Measurements from ENCODE around the gene ITIH6.
A peak's percentile ranks its signal among the peaks of the same experiment; 100 is the strongest.

ITIH6 gene

DNA sequence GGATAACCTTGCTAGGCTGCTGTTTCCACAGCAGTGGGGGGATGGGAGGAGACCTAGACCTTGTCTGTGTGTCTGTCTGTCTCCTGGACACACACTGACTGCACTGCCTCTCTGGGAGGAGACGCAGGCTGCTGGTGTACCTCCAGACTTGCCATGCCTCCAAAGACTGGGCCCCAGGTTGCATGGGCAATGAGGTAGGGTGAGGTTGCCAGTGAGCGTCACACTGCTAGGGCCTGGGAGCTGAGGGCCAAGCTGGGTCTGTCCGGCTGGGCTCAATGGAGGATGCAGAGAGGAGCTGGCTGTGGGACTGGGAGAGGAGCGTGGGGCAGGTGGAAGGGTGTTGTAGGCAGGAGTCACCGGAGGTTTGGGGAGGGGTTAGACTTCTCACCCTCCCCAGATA, 26.1 kb upstream of the ITIH6 start:
- Histone ChIP-seq H3K27me3 (ENCODE audit: control insufficient read depth in 1 of 2, insufficient read depth in 2 of 2, low read length in 2 of 2) (no peaks in the 10 kb centered on the region), H3K36me3 (ENCODE audit: control insufficient read depth in 1 of 2, insufficient read depth in 2 of 2, low read length in 2 of 2) (no peaks in the 10 kb centered on the region), H3K27ac (ENCODE audit: low read depth, low read length) (no peak overlapping the region), H3K4me3 (ENCODE audit: low read depth in 1 of 2, low read length in 2 of 2) (no peak overlapping the region), H3K9ac (ENCODE audit: low read depth in 1 of 2, low read length in 2 of 2) (no peak overlapping the region), H3K4me1 (ENCODE audit: control insufficient read depth in 1 of 2, insufficient read depth in 2 of 2, low read length in 2 of 2) (no peaks in the 10 kb centered on the region), H3K9me3 (ENCODE audit: control insufficient read depth in 1 of 2, low read length in 2 of 2) (no peaks in the 10 kb centered on the region)

DNA sequence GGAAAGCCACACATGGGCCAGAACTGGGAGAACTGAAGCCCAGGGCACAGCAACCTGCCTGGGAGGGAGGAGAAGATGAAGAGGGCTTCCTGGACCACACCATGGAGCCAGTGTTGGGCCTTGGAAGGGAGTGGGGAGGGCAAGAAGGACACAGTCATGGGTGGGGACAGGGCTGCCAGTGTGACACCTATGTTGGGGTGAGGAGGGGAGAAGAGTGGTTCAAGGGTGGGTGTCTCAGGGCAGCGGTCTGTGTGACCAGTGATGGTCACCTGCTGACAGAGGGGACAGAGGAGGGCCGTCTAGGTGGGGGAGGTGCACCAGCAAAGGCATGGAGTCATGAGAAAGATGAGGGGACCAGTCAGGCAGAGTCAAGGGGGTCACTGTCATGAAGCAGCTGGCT, 23.3 kb upstream of the ITIH6 start:
- Histone ChIP-seq H3K36me3 (ENCODE audit: control insufficient read depth in 1 of 2, insufficient read depth in 2 of 2, low read length in 2 of 2) (no peaks in the 10 kb centered on the region), H3K27me3 (ENCODE audit: control insufficient read depth in 1 of 2, insufficient read depth in 2 of 2, low read length in 2 of 2) (no peaks in the 10 kb centered on the region), H3K27ac (ENCODE audit: low read depth, low read length) (no peak overlapping the region), H3K4me3 (ENCODE audit: low read depth in 1 of 2, low read length in 2 of 2) (no peak overlapping the region), H3K9me3 (ENCODE audit: control insufficient read depth in 1 of 2, low read length in 2 of 2) (no peaks in the 10 kb centered on the region), H3K9ac (ENCODE audit: low read depth in 1 of 2, low read length in 2 of 2) (no peak overlapping the region), H3K4me1 (ENCODE audit: control insufficient read depth in 1 of 2, insufficient read depth in 2 of 2, low read length in 2 of 2) (no peaks in the 10 kb centered on the region)

DNA sequence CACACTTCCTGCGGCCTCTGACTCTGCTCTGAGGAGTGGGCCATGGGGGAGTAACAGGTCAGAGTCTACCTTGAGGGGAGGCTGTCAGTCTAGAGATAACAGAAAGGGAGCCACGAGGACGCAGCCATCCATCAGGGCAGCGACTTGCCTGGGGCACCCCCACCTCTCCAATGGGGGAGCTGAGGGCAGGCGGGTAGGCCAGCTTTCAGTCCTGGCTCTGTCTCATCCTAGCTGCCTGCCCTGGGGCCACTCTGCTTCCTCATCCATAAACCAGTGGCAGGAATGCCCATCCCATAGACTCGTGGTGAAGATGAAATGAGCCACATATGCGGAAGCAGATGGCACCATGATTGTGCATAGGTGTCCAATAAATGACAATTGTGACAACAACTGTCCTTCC, 22.7 kb upstream of the ITIH6 start:
- no peaks in the 10 kb centered on the region for H3K9me3 ChIP-seq (ENCODE audit: control insufficient read depth in 1 of 2, low read length in 2 of 2)
- H3K9ac ChIP-seq (ENCODE audit: low read depth in 1 of 2, low read length in 2 of 2) = no peak overlapping the region
- no peak overlapping the region for H3K27ac ChIP-seq (ENCODE audit: low read depth, low read length)
- no peak overlapping the region for H3K4me3 ChIP-seq (ENCODE audit: low read depth in 1 of 2, low read length in 2 of 2)
- no peaks in the 10 kb centered on the region for H3K4me1 ChIP-seq (ENCODE audit: control insufficient read depth in 1 of 2, insufficient read depth in 2 of 2, low read length in 2 of 2)
- peaks cover 0 to under 1% of the 10 kb centered on the region in 2 donors for H3K36me3 ChIP-seq (ENCODE audit: control insufficient read depth in 1 of 2, insufficient read depth in 2 of 2, low read length in 2 of 2)
- no peaks in the 10 kb centered on the region for H3K27me3 ChIP-seq (ENCODE audit: control insufficient read depth in 1 of 2, insufficient read depth in 2 of 2, low read length in 2 of 2)

DNA sequence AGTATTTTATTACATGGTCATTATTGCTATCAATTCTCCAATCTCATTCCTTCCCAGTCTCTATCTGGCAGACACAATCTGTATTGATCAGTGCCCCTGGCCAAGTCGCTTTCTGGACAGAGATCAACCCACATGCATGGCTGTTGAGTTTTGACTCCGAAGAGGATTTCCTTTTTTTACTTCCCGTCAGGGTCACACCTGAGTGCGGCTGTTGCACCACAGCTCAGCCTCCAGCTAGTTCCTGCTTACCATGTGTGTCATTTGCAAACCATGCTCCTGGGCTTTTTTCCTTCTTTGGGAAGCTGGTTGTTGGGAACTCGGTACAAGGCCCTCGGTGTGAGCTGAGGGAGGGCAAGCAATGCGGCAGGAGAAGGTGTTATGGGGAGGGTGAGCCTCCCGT, 21.1 kb upstream of the ITIH6 start:
- H3K9ac ChIP-seq (ENCODE audit: low read depth in 1 of 2, low read length in 2 of 2) = no peak overlapping the region
- no peaks in the 10 kb centered on the region for H3K4me1 ChIP-seq (ENCODE audit: control insufficient read depth in 1 of 2, insufficient read depth in 2 of 2, low read length in 2 of 2)
- peaks cover 10 to 14% of the 10 kb centered on the region in 2 donors for H3K36me3 ChIP-seq (ENCODE audit: control insufficient read depth in 1 of 2, insufficient read depth in 2 of 2, low read length in 2 of 2)
- no peak overlapping the region for H3K4me3 ChIP-seq (ENCODE audit: low read depth in 1 of 2, low read length in 2 of 2)
- no peak overlapping the region for H3K27ac ChIP-seq (ENCODE audit: low read depth, low read length)
- H3K9me3 ChIP-seq (ENCODE audit: control insufficient read depth in 1 of 2, low read length in 2 of 2) = no peaks in the 10 kb centered on the region
- H3K27me3 ChIP-seq (ENCODE audit: control insufficient read depth in 1 of 2, insufficient read depth in 2 of 2, low read length in 2 of 2) = no peaks in the 10 kb centered on the region

DNA sequence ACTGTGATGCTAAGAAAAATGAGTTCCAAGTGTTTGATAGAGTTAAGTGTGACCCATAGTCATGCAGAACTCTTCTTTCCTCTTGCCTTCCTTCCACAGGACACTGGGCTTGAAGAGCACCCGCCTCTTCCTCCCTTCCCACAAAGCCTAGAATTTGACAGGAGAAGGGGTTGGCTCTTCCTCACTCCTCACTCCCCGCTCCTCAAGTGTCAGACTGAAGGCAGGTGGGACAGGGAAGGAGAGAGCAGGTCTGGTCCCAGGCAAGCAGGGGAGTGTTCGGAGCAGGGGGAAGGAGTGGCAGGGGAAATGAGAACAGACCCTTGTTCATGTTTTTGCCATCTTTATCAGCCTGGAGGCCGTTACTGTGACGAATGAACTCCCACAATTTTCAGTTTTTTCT, 20.2 kb upstream of the ITIH6 start:
- Histone ChIP-seq H3K27ac (ENCODE audit: low read depth, low read length) (no peak overlapping the region), H3K27me3 (ENCODE audit: control insufficient read depth in 1 of 2, insufficient read depth in 2 of 2, low read length in 2 of 2) (no peaks in the 10 kb centered on the region), H3K9me3 (ENCODE audit: control insufficient read depth in 1 of 2, low read length in 2 of 2) (no peaks in the 10 kb centered on the region)

DNA sequence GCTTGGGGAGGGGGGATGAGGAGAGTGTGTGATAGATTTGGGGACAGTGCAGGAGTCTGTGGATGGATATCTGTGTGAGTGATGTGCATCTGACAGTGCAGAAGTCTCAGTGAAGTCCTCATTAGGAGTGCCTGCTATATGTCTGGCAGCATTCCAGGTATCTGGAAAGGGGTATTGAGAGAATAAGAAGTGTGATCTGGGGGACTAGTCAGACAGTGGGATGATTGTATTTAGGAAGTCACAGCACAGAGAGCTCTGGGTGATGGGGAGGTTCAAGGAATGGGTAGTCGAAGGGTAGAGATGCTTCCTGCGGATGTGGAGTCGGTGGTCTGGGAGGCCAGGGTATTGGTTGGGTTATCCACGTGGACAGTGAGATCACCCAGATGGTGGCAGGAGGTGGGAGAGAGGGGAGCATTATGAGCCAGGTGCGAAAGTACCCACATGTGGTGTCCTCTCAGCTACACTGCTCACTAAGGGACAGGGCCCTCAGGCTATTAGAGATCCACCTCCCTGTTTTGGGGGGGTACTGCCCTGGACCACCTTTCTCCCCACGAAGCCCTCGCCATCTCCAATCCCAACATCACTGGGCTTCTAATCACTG, 19.3 kb upstream of the ITIH6 start:
- H3K4me3 ChIP-seq (ENCODE audit: low read depth in 1 of 2, low read length in 2 of 2) = no peak overlapping the region
- H3K9me3 ChIP-seq (ENCODE audit: control insufficient read depth in 1 of 2, low read length in 2 of 2) = no peaks in the 10 kb centered on the region
- peaks cover 18 to 33% of the 10 kb centered on the region in 2 donors for H3K36me3 ChIP-seq (ENCODE audit: control insufficient read depth in 1 of 2, insufficient read depth in 2 of 2, low read length in 2 of 2)
- H3K27me3 ChIP-seq (ENCODE audit: control insufficient read depth in 1 of 2, insufficient read depth in 2 of 2, low read length in 2 of 2) = no peaks in the 10 kb centered on the region
- no peak overlapping the region for H3K27ac ChIP-seq (ENCODE audit: low read depth, low read length)
- no peaks in the 10 kb centered on the region for H3K4me1 ChIP-seq (ENCODE audit: control insufficient read depth in 1 of 2, insufficient read depth in 2 of 2, low read length in 2 of 2)
- no peak overlapping the region for H3K9ac ChIP-seq (ENCODE audit: low read depth in 1 of 2, low read length in 2 of 2)

More for the DNA sequence above, 20.2 kb upstream of the ITIH6 start:
- Histone ChIP-seq H3K4me3 (ENCODE audit: low read depth in 1 of 2, low read length in 2 of 2) (no peak overlapping the region), H3K9ac (ENCODE audit: low read depth in 1 of 2, low read length in 2 of 2) (no peak overlapping the region), H3K4me1 (ENCODE audit: control insufficient read depth in 1 of 2, insufficient read depth in 2 of 2, low read length in 2 of 2) (no peaks in the 10 kb centered on the region), H3K36me3 (ENCODE audit: control insufficient read depth in 1 of 2, insufficient read depth in 2 of 2, low read length in 2 of 2) (peaks cover 18 to 24% of the 10 kb centered on the region in 2 donors)

DNA sequence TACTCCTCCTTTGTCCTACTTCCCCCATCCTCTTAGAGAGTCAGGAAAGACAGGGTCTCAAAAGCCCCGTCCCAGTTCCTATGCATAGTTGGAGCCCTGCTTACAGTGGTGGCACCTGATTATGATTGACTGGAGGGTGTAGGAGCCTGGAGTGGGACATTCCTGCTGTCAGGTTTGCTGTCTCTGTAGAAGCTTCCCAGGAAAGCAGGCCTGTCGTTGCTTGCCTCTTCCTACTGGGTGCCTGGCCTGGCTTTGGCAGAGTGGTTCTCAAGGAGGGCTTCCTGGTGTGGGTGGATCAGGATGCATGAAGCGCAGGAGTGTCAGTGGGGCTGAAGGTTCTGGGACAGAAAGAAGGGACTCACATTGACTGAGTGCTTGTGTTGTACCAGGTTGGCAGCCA, 14.3 kb upstream of the ITIH6 start:
- Histone ChIP-seq H3K9me3 (ENCODE audit: control insufficient read depth in 1 of 2, low read length in 2 of 2) (no peaks in the 10 kb centered on the region), H3K4me1 (ENCODE audit: control insufficient read depth in 1 of 2, insufficient read depth in 2 of 2, low read length in 2 of 2) (peaks cover 9 to 10% of the 10 kb centered on the region in 2 donors), H3K27me3 (ENCODE audit: control insufficient read depth in 1 of 2, insufficient read depth in 2 of 2, low read length in 2 of 2) (no peaks in the 10 kb centered on the region), H3K36me3 (ENCODE audit: control insufficient read depth in 1 of 2, insufficient read depth in 2 of 2, low read length in 2 of 2) (peaks cover 28 to 50% of the 10 kb centered on the region in 2 donors), H3K9ac (ENCODE audit: low read depth in 1 of 2, low read length in 2 of 2) (no peak overlapping the region), H3K4me3 (ENCODE audit: low read depth in 1 of 2, low read length in 2 of 2) (no peak overlapping the region), H3K27ac (ENCODE audit: low read depth, low read length) (no peak overlapping the region)

DNA sequence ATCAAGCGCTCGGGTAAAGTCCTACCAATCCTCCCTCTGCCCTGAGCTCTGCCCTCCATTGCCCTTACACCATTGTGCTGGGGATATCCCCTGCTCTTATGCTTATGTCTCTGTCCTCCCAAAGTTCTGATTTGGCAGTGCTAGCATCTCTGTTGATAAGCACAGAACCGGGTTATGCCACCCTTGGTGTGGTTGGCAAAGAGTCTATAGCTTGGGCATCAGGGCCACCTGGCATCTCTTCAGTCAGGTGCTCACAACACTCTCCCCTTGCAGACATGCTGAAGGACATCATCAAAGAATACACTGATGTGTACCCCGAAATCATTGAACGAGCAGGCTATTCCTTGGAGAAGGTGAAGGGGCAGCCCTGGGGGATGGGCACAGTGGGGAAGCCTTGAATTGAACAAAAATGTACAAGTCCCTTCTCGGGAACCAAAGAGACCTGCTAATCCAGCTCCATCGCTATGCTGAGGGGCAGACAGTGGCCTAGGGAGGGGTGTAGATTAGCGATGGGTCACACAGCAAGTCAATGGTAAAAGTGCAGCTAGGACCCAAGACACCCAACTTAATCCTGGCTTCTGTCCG, 13.3 kb upstream of the ITIH6 start:
- H3K9ac ChIP-seq (ENCODE audit: low read depth in 1 of 2, low read length in 2 of 2) = no peak overlapping the region
- no peaks in the 10 kb centered on the region for H3K9me3 ChIP-seq (ENCODE audit: control insufficient read depth in 1 of 2, low read length in 2 of 2)
- H3K27ac ChIP-seq (ENCODE audit: low read depth, low read length) = no peak overlapping the region
- H3K4me1 ChIP-seq (ENCODE audit: control insufficient read depth in 1 of 2, insufficient read depth in 2 of 2, low read length in 2 of 2) = peaks cover 9 to 10% of the 10 kb centered on the region in 2 donors
- no peak overlapping the region for H3K4me3 ChIP-seq (ENCODE audit: low read depth in 1 of 2, low read length in 2 of 2)
- peaks cover 28 to 50% of the 10 kb centered on the region in 2 donors for H3K36me3 ChIP-seq (ENCODE audit: control insufficient read depth in 1 of 2, insufficient read depth in 2 of 2, low read length in 2 of 2)
- no peaks in the 10 kb centered on the region for H3K27me3 ChIP-seq (ENCODE audit: control insufficient read depth in 1 of 2, insufficient read depth in 2 of 2, low read length in 2 of 2)

DNA sequence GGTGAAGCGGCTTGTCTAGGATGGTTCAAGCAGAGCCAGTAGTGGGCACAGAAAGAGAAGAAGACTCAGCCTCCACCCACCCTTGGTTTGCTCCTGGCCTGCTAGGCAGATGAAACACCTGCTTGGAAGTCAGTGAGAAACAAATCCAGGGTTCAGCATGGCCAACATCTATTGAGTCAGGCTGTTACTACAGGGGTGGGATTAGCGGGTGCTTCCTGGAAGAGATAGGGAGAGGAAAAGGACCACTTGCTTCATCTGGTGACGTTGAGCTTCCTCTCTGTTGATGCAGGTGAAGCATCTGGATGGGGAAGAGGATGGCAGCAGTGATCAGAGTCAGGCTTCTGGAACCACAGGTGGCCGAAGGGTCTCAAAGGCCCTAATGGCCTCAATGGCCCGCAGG, 12.5 kb upstream of the ITIH6 start:
- H3K9ac ChIP-seq (ENCODE audit: low read depth in 1 of 2, low read length in 2 of 2) = no peak overlapping the region
- H3K4me3 ChIP-seq (ENCODE audit: low read depth in 1 of 2, low read length in 2 of 2) = peak overlapping the region in 1 of 2 donors; percentile 20
- H3K4me1 ChIP-seq (ENCODE audit: control insufficient read depth in 1 of 2, insufficient read depth in 2 of 2, low read length in 2 of 2) = peaks cover 9 to 10% of the 10 kb centered on the region in 2 donors
- H3K27me3 ChIP-seq (ENCODE audit: control insufficient read depth in 1 of 2, insufficient read depth in 2 of 2, low read length in 2 of 2) = no peaks in the 10 kb centered on the region
- peaks cover 28 to 48% of the 10 kb centered on the region in 2 donors for H3K36me3 ChIP-seq (ENCODE audit: control insufficient read depth in 1 of 2, insufficient read depth in 2 of 2, low read length in 2 of 2)
- no peak overlapping the region for H3K27ac ChIP-seq (ENCODE audit: low read depth, low read length)
- no peaks in the 10 kb centered on the region for H3K9me3 ChIP-seq (ENCODE audit: control insufficient read depth in 1 of 2, low read length in 2 of 2)

DNA sequence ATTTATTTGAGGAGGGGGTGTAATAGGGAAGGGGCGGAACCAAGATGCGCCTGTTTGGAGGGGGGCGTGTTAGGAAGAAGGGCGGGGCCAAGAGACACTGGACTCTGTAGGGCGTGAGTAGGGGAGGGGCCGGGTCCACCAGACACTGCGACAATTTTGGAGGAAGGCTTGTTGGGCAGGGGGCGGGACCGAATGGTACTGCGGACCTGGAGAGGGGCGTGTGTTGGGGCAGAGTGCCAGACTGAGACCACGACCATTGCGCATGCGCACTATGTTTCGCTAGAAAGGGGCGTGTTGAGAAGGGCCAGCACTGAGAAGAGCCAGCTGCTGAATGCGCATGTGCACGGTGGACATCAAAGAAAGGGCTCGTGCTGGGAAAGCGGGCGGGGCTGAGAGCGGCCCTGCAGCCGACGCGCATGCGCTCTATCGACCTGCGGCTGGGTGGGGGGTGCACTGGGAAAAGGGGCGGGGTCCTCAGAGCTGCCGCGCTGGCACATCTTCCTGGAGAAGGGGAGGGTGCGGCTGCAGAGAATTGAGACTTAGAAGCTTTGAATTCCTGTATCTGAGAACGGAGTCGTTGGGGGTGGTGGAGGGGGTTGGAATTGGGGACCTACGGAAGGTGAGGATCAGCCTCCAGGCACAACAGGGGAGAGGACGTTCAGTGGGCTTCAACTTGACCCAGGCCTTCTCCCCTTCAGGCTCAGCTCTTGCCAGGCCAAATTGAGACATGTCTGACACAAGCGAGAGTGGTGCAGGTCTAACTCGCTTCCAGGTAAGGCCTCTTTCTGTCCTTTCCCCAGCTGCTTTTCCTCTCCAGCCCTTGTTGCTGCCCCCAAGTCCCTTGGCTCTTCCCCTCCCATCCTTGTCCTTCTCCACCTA, 10.8 kb upstream of the ITIH6 start:
- H3K27ac ChIP-seq (ENCODE audit: low read depth, low read length) = peak overlapping the region; percentile 56
- H3K4me1 ChIP-seq (ENCODE audit: control insufficient read depth in 1 of 2, insufficient read depth in 2 of 2, low read length in 2 of 2) = peaks cover 9 to 10% of the 10 kb centered on the region in 2 donors
- no peaks in the 10 kb centered on the region for H3K27me3 ChIP-seq (ENCODE audit: control insufficient read depth in 1 of 2, insufficient read depth in 2 of 2, low read length in 2 of 2)
- H3K9me3 ChIP-seq (ENCODE audit: control insufficient read depth in 1 of 2, low read length in 2 of 2) = no peaks in the 10 kb centered on the region
- H3K9ac ChIP-seq (ENCODE audit: low read depth in 1 of 2, low read length in 2 of 2) = peak overlapping the region; percentile 69 to 78
- H3K36me3 ChIP-seq (ENCODE audit: control insufficient read depth in 1 of 2, insufficient read depth in 2 of 2, low read length in 2 of 2) = peaks cover 15 to 32% of the 10 kb centered on the region in 2 donors
- peak overlapping the region; percentile 83 to 86 for H3K4me3 ChIP-seq (ENCODE audit: low read depth in 1 of 2, low read length in 2 of 2)

Measured in duodenal mucosa (tissue), 2 donors.